NCI-H446 (cell line): ENCODE measurements around the gene OGT.
"Not testable (repeated sequence)": the region's sequence is repeated elsewhere in the genome, so short reads cannot be mapped to it uniquely, and the experiment has no call there.

Experiments
- DNase-seq, 2 experiments: peaks; one replicate each; lab custom pipeline; 2025; lab: John Stamatoyannopoulos, UW

The OGT gene

DNA sequence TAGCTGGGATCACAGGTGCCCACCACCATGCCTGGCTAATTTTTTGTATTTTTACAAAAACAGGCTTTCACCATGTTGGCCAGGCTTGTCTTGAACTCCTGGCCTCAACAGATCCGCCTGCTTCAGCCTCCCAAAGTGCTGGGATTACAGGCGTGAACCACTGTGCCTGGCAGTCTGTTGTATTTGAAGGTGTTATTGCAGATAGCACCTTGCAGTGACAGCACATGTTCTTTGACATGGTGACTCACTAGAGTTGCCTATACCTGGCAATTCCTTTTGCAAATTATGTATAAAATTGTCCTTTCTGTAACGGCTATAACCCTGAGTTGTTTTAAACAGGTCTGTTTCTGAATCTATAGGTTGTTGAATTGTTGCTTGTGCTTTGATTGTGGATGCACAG, 7.9 kb downstream of the OGT start:
- DNase-seq = no peak

DNA sequence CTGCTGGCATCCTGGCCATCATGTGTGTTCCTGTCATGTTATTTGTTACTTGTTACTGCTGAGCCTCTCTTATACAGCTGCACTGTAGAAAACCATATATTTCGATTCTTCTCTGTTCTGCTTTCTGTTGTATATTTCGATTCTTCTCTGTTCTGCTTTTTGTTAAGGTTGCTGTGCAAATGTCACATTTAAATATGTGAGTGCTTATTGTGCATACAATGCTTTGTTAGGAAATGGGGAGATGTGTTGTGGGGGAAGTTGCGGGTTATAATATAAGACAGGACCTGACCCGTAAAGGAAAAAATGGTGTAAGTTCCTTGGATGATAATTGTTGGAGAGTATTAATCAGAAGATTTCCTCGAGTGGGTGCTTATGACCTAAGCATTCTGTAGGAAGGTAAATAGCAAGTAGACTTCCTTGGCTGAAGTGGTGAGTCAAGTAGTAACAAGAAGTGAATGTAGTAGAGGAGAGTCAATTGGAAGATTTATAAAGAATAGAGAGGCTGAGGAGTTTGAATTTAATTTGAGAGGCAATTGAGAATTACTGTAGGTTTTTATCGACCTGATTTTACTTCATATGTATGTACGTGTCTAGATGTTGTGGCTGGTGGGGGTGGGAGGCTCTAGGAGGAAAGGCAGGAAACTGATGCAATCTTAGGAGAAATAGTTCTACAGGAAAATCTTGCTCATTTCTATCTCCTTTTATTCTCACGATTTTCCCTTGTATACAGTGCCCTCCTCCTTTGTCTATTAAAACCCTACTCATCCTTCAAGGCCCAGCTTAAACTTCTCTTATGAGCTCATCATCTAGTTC, 8.5 kb downstream of the OGT start:
- DNase-seq = no peak

DNA sequence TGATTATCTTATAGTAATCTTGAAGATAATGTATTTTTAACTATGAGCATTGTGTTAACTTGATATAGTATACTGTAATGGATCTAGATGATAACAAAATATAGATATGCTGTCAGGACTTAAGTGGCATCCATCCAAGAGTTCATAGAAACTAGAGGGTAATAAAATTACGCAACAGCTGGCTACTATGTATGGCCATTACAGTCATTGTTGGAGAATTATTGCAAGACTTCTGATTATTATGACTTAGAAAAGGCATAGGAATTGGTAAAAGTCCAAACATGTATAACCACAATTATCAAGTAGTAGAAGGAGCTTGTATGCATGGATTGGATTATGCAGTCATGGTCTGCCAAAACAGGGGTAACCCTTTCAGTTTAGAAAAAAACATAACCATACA, 9.5 kb downstream of the OGT start:
- no peak for DNase-seq

DNA sequence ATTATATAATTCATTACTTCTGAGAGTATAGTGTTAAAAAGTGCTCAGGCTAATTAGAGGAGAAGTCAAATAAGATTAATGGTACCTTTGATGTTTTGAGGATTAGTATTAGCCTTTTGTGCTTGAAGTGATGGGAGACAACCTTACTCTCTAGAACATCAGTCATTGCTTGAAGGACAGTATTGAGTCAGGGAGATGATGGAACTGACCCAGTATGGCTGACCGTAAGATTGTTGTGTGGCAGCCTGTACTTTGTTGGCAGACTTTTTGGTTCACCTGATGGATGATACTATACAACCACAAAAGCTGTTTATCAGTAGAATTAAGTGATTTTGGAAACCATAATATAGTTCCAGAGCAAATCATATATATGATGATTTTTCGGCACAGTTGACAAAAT, 9.9 kb downstream of the OGT start:
- DNase-seq = no peak

DNA sequence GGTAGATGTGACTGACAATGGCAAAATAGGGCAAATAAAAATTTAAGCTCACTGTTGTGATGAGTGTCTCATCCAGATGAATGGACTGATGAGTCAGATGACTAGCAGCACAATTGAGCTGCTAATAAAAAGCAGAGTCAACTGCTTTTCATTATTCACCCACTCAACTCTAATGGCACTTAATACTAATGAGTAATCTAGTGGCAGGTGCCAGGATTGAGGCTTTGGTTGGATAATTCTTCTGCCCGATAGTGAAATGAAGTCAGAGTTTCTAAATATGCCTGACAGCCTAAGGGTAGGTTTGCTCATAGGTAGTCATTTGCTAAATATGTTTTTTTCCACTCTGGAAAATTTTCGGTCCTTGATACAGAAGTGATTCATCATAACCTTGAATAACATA, 10.4 kb downstream of the OGT start:
- DNase-seq = no peak

DNA sequence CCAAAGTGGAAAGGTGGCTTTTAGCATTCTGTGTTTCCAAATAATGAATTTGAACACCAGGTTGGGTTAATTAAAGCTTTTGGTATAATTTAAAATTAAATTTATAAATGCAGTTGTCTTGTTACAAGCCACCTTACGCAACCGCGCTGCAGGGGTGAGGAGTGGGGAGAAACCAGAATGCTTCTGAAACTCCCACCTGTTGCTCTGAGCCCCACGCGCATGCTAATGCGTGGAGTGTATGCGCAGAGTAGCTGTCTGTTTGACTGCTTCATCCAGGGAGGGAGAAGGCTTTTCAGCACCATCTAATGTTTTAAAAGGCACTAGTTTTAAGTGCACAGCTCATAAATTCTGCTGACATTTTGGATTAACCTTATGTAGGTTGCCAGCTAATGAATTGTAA, 12.5 kb downstream of the OGT start:
- DNase-seq = no peak

DNA sequence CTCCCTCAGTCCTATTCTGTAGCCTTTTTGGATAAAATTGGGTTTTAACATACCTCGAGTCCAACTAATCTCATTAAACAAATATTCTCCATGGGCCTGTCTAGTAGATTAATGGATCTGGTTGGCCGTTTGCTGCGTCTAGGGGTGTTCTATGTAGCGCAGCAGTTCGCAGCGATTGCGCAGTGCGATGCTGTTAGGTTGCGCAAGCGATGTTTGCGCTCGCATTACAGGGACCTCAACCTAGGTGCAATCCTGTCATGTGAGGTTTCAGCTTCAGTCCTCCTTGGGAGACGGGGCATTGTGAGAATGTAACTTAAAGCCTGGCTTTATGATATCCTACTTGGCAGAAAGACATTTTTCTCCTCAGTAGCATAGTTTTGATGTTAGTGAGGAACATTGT, 14.0 kb downstream of the OGT start:
- no peak for DNase-seq

DNA sequence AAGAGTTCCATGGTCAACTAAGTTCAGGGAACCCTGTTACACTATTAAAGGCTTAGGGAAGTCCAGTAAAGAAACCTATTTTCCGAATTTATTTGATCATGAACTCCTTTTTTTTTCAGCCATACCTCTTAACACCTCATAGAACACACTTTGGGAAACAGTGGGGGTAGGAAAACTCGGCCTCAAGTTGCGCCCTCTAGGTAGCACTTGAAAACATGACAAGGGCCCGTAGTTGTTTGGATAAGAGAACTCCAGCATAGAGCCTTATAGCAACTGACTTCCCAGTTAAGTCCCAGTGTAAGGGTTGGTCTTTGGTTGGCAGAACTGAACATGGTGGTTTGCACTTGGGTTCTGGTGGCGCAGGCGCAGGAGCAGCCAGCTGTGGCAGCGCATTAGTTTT, 14.4 kb downstream of the OGT start:
- DNase-seq = no peak

DNA sequence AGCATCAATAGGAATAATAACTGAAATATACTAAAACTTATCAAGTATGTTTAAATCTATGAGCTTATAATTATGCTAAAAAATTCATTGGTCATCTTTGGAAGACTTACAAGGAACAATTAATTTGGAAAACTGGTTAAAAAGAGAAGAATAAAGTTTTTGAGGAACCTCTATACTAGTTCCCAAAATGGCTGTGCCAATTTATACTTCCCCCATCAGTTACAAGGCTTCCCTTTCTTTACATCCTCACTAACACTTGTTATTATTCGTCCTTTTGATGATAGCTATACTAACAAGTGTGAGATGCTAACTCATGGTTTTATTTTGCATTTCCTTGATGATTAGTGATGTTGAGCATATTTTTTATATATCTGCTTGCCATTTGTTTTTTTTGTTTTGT, 17.1 kb downstream of the OGT start:
- no peak for DNase-seq

DNA sequence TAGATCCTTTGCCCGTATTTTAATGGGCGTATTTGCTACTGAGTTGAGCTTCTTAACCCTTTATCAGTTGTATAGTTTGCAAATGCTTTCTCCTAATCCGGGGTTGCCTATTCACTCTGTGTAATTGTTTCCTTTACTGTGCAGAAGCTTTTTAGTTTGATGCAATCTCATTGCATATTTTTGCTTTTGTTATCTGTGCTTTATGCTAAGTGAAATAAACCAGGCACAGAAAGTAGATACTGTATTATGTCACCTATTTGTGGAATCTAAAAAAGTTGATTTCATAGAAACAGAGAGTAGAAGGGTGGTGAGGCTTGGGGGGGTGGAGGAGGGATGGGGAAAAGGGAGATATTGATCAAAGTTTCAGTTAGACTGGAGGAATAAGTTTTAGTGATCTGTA, 17.7 kb downstream of the OGT start:
- no peak for DNase-seq

DNA sequence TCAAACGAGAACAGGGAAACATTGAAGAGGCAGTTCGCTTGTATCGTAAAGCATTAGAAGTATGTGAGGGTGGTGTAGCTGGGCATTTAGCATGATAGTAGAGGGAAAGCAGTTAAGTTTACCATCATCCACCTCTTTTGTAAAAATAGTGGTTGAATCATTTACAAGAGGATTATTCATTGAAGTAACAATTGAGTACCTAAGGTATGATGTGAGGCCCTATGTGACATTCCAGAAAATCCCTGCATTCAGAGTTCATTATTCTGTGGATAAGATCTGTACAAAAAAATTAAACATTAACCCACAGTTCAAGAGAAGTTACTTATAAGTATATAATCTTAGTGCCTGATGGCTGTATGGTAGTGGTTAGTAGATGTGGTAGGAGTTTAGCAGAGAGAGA, 23.1 kb downstream of the OGT start:
- DNase-seq = no peak

DNA sequence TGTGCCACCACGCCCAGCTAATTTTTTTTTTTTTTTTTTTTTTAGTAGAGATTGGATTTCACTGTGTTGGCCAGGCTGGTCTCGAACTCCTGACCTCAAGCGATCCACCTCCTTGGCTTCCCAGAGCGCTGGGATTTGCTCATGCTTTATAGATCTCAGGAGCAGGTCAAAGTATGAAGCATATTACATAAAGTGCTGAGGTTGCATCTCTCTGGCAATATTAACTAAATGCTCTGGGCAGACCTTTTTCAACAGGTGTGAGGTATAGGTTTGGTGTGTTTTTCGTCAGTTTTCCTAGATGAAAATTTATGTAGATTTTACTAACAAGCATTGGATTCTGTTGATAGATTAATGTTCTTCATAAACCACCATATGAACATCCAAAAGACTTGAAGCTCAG, 26.0 kb downstream of the OGT start:
- DNase-seq = no peak

DNA sequence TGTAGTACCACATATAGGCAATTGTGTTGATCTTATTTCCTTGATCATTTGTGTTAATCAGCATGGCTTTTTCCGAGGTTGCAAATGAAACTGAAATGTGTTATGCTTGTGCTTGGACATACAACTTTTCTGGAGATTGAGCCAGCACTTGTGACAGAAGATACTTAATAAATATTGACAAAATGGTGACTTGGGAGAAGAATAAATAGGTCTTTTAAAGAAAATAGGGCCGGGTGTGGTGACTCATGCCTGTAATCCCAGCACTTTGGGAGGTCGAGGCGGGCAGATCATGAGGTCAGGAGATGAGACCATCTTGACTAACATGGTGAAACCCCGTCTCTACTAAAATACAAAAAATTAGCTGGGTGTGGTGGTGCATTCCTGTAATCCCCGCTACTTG, 26.9 kb downstream of the OGT start:
- not testable (repeated sequence) for DNase-seq

DNA sequence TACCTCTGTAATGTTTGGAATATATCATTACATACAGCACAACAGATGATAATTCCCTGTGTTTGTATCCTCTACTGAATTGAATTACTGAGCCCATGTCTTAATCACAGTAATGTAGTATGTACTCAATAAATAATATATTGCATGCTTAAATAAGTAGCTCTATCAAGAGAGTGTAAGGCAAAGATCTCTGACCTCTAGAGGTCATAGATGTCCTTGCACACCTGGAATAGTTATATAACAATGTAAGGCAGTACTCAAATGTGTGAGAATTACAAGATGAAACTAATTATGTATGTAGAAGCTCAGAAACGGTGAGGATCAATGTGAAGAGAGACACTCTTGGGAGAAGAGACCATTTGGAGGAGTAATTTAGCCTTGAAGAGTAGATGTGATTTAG, 31.0 kb downstream of the OGT start:
- DNase-seq = no peak

DNA sequence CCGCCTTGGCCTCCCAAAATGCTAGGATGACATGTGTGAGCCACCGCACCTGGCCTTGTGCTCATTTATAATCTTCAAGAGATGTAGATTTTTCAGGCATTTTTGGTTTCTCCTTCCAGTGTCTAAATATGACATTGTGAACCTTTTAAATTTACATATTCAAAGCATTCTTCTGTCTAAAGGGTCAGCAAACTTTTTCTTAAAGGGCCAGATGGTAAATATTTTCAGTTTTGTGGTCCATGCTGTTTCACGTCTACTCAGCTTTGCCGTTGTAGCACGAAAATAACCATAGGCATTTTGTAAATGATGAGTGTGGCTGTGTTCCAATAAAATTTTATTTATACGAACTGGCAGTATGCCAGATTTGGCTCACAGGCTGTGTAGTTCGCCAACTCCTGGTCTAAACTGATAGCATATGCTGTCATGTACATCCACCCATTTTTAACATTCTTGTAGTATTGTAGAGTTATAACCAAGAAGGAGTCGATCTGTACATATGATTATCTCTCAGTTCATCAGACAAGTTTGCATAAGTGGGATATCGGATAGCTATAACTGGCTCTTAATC, 32.7 kb downstream of the OGT start:
- DNase-seq = peak in 1 of 2 experiments; percentile 27

DNA sequence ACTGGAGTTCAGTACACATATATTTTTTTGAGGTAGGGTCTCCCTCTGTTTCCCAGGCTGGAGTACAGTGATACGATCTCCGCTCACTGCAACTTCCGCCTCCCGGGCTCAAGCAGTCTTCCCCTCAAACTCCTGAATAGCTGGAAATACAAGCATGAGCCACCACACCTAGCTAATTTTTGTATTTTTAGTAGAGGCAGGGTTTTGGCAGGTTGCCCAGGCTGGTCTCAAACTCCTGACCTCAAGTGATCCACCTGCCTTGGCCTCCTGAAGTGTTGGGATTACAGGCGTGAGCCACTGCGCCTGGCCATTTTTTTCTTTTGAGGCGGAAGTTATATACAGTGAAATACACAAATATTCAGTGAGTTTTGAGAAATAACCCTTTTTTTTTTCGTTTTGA, 38.5 kb downstream of the OGT start:
- DNase-seq = not testable (repeated sequence)

DNA sequence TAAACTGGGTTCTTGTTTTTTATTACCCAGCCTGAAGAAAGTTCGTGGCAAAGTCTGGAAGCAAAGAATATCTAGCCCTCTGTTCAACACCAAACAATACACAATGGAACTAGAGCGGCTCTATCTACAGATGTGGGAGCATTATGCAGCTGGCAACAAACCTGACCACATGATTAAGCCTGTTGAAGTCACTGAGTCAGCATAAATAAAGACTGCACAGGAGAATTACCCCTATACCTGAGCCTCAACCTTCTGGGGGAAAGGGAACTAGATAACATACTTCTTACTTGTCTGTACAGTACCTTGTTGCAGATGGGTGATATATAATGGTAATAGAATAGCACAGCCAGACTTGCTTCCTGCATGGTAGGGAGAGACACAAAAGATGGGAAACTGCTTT, 40.7 kb downstream of the OGT start:
- no peak for DNase-seq

DNA sequence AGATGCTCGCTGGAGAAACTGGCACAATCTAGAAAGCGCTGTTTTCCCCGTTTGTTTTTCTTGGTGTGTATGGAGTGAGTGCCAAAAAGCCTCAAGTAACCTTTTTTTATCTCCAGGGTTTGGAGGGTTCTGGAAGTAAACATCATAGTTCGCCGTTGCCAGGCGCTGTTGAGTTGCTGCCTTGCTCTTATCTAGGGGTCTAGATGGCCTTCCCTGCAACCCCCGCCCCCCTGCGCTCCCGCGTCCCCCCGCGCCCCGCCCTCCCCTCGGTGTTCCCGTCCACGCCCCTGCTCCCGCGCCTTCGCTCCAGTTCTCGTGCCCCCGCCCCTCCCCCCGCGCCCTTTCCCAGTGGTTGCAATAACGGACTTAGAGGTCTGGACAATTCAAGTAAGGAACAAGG, 44.8 kb downstream of the OGT start:
- no peak for DNase-seq

DNA sequence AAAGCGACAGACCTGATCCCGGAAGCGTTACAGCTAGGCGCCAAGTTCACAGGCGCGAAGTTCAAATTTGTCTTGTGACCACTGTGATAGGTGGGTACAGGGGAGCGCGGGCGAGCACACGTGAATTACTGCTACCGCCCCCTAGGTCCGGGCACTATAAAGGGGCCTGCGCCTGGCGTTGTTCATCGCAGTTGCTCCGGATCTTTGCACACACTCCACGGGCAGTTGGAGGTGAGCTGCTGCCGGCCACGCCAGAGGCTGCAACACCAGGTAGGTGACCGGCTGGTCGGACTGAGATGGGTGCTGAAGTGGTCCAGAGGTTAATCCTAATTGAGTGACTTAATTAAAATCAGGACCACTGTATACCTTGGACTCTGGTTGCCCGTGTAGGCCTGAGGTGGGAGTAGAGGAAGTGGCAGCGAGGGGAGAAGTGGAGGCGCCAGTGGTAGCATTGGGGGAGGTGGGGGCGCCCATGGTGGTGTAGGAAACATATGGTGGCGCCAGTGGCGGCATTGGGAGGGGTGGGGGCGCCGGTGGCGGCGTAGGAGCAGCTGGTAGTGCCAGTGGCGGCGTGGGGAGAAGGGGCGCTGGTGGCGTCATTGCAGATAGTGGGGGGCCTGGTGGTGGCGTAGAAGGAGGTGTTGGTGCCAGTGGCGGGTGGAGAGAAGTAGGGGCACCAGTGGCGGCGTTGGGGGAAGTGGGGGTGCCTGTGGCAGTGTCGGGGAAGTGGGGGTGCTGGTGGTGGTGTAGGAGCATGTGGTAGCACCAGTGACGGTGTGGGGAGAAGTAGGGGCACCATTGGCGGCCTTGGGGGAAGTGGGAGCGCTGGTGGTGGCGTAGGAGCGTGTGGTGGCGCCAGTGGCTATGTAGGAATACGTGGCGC, 45.6 kb downstream of the OGT start, which contains the start of gene GCNA:
Gene GCNA (plus strand): TSS at position 185 of the 883 bp plus-strand sequence. CDS start 2,385 bp downstream, outside the sequence.
- no peak for DNase-seq

DNA sequence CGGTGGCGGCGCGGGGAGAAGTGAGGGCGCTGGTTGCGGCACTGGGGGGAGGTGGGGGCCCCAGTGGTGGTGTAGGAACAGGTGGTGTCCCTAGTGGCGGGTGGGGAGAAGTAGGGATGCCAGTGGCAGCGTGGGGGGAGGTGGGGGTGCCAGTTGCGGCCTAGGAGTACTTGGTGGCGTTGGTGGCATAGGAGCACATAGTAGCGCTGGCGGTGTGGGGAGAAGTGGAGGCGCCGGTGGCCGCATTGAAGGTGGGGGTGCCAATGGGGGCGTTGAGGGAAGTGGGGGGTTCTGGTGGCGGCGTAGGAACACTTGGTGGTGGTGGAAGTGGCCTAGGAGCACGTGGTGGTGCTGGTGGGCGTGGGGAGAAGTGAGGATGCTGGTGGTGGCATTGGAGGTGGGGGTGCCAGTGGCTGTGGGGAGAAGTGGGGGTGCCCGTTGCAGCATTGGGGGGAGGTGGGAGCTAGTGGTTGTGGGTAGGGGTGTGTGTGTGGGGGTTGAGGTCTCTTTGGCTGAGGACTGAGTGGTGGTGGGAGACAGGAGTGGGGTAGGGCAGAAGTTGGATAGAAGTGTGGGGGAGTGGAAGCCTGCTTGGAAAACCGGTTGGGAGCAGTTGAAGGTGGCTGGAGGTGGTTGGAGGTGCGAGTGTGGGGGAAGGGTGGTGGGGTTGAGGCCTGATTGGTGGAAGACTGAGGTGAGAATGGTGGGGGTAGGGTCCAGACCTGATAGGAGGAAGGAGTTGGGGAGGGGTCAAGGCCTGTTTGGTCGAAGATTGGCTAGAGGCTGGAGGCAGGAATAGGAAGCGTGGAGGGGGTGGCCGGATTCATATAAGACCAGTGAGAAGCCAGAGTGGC, 46.5 kb downstream of the OGT start:
- no peak for DNase-seq

DNA sequence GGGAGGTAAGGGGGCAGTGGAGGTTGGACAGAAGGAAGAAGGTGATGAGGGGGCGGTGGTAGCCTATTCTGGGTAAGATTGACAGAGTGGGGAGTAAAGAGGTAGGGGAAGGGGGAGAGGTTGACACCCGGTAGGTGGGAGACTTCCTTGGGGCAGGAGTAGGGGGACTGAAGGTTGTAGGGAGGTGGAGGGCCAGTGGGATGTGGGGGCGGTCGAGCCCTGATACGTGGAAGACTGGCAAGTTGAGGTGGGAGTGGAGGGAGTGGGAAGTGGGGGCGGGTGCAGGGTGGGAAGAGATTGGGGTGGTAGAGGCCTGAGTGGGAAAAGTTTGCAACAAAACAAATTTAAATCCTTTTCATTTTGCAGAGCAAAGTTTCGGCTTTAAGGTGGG, 47.1 kb downstream of the OGT start:
- DNase-seq = no peak

DNA sequence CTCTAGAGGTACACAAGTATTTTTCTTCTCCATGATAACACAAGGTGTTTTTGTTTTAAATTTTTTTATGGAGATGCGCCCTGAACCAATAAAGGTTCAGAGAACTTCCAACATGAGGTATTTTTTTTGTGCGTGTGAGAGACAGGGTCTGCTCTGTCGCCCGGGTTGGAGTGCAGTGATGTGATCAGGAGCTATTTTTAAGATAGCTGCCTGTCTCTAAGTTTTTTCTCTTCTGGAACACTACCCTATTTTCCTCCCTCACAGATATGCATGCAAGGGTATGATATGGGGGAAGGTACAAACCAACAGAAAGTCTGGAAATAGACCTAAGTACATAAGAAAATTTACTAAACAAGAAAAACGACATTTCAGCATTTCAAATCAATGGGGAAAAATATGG, 48.3 kb downstream of the OGT start:
- DNase-seq = no peak
